ENCODE results near the gene CGB1. TPM values are rescaled to one million over a fixed set of nuclear protein-coding genes. Genes with fewer than 3 reads are reported as not detected.
A peak's percentile ranks its signal among the peaks of the same experiment; 100 is the strongest.
"Not testable (repeated sequence)": the region's sequence is repeated elsewhere in the genome, so short reads cannot be mapped to it uniquely, and the experiment has no call there.

Gene CGB1
- total RNA-seq, 1 donor from 2014 or later = not detected

DNA sequence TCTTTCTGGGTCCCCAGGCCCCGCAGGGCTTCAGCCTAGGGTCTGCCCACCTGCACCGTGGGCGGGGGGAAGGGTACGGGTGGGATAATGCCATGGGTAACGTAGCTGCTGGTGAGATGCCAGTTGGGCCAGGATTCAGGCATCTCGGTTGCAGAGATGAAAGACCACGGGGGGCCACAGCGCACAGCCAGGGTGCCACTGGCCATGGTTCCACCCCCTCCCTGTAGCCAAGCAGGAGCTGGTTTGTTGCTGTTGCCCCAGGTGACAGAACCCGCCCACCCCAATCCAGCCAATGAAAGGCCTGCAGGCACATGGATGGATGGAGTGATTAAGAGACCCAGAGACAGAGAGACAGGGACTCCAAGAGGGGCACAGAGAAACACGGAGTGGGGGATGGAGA is 21.9 kb upstream of the CGB1 start:
- DNase-seq (ENCODE audit: low read depth) = no peak

DNA sequence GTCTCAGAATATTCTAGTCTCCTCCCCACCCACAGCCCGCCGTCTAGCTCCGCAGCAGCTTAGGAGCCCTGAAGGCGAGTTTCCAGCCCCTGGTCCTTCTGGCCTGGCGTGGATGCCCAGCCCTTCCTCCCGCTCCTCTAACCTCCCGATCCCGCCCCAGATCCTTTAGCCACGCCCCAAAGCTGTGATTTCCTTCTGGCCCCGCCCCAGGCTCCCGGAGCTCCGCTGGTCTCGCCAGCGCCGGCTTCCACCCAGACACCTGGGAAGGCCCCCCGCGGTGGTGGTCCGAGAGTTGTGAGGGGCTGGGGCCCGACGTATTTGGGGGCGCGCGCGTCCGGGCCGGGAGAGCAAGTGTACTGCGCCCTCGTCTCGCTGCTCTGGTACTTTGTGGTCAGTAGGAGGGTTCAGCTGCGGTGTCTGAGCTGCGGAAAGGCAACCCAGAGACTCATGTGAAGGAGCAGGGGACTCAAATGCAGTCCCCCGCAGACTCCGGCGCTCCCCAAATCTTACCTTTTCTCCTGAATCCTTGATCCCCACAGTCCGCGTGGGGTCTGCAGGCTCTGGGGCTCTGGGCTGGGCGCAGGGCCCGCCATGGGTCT is 21.0 kb upstream of the CGB1 start, which contains the start of gene CGB7:
TSS of gene CGB7 (minus strand) at position 114 of the 599 bp plus-strand sequence. CDS start 2,374 bp downstream, outside the sequence.
- DNase-seq (ENCODE audit: low read depth) = peak; percentile 71

DNA sequence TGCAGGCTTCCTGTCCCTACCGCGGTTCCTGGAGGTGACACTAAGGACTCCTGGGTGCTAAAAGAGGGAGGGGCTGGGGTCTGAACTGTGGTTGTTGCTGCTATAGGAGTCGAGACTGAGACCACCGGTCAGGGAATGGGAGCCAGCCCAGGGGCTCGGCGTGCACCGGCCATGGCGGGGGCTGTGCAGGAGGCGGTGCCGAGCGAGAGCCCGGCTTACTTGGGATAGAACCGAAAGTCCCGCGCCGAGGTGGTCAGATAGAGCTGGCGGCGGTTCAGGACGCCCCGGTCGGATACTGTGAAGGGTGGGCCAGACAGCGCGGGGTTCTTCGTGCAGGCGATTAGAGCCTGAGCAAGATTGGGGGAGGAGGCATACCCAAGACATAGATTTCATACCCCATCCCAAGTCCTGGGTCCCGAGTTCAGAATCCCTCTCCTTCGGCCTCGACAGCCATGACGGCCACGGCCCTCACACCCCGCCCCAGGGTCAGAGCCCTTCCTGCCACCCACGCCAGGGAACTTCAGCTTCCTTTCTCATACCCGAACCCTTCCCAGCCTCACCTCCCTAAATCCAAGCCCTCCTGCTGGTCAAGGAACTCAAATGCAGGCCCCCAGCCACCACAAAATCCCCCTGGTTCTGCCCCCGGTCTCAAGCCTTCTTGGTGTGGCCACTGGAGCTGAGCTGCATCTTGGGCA is 20.4 kb upstream of the CGB1 start:
- DNase-seq (ENCODE audit: low read depth) = not testable (repeated sequence)

DNA sequence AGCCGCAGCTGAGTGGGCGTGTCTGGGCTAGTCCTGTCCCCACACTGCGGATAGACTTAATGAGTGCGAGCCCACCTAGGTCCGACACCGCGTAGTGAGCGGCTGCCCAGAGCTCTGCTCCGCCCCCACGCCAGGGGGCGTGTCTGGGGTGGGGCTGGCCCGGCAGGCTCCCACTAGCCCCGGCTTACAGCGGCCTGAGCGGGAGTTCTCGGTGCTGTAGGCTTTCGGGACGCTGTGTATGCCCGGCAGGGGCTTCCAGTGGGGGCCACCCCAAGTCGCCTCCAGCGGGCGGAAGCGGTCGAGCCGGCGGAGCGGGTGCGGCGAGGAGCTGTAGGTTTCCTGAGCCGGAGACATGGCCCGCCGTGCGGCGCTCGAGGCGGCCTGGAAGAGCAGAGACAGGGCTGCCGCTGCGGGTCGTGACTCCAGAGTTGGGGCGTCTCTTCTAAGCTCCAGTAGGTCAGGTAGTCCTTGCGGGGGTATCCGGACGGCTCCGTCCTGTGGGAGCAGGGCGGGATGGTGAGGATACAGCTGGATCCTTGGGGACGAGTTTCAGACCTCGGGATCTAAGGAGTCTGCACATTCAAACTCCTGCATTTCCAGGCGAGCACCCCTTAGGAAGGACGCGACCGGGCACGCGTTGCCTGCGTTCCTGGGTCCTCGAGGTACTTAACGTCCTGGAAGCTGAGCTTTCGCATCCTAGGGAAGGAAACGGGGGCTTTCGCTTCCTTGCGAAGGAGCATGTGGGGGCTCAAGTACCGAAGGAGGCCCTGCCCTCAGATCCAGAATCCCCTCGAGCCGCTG is 19.6 kb upstream of the CGB1 start:
- peak; percentile 57 for DNase-seq (ENCODE audit: low read depth)

DNA sequence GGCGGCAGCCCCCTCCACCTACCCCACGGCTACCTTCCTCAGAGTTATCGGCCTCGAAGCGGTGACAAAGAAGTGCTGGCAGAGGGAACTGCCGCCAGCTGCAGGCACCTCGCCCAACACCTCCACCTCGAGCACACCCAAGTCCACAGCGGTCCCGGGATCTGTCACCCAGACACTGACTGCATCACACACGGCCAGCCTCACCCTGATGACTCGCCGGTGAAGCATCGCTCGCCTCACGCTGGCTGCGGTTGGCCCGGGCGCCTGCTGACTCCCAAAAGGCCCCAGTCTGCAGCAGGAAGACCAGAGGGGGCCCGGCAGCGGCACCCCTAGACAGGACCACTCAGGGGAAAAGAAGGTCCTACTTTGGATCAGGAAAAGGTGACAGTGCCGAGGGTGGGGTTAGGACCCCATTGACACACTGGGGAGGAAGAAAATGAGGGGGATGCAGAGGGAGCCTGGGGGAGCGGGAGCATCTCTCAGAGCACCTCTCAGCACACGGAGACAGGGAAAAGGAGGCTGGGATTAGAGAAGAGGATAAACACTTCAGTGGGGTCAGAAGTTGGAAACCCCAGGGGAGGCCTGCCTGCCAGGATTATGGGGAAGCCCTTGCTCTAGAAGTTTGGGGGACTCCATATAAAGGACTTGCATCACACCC is 13.8 kb upstream of the CGB1 start:
- DNase-seq (ENCODE audit: low read depth) = peak; percentile 61

DNA sequence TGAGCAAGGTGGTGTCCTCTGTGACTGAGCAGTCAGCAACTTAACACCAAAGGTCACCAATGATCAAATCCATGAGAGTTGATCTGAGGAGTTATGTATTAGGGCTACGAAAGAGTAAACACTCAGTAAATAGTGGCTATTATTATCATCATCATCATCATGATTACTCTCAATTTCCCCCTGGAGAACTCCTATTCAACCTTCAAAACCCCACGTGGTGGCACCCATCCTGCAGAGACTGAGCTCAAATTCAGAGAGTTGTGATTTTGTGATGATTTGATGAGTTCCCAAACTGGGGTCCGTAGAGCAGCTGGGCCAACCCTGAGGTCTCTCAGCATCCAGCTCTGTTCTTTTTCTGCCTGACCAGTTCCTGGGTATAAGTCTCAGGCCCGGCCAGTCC is 13.1 kb upstream of the CGB1 start:
- DNase-seq (ENCODE audit: low read depth) = not testable (repeated sequence)

DNA sequence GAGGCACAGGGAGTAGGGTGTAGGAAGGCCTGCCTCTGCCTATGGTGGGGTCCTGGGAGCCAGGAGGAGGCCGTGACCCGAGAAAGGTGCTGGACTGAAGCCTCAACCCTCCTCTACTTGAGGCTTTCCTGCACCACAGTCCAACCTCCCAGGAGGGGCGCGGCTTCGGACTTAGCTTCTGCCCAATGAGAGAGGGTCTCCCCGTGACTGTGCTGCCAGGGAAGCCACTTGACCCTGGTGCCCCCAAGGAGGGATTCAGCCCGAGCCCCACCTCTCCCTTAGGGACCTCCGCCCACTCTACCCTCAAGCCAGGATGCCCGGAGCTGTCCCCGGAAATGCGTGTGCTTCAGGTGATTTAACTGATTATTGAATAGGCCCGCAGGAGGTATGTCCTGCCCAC is 12.3 kb upstream of the CGB1 start, which contains the start of gene CGB8:
TSS of gene CGB8 (minus strand) at position 101 of the 400 bp plus-strand sequence. CDS start 372 bp downstream, outside the sequence.
- DNase-seq (ENCODE audit: low read depth) = not testable (repeated sequence)

DNA sequence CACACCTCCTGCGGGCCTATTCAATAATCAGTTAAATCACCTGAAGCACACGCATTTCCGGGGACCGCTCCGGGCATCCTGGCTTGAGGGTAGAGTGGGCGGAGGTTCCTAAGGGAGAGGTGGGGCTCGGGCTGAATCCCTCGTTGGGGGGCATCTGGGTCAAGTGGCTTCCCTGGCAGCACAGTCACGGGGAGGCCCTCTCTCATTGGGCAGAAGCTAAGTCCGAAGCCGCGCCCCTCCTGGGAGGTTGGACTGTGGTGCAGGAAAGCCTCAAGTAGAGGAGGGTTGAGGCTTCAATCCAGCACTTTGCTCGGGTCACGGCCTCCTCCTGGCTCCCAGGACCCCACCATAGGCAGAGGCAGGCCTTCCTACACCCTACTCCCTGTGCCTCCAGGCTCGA is 6.9 kb upstream of the CGB1 start, which contains the start of gene CGB5:
TSS of gene CGB5 (plus strand) at position 301 of the 400 bp plus-strand sequence. CDS start 362 bp downstream, outside the sequence.
- DNase-seq (ENCODE audit: low read depth) = not testable (repeated sequence)

DNA sequence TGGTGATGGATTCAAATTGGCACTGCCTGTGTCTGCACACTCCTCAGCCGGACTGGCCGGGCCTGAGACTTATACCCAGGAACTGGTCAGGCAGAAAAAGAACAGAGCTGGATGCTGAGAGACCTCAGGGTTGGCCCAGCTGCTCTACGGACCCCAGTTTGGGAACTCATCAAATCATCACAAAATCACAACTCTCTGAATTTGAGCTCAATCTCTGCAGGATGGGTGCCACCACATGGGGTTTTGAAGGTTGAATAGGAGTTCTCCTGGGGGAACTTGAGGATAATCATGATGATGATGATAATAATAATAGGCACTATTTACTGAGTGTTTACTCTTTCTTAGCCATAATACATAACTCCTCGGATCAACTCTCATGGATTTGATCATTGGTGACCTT is 6.0 kb upstream of the CGB1 start:
- not testable (repeated sequence) for DNase-seq (ENCODE audit: low read depth)

DNA sequence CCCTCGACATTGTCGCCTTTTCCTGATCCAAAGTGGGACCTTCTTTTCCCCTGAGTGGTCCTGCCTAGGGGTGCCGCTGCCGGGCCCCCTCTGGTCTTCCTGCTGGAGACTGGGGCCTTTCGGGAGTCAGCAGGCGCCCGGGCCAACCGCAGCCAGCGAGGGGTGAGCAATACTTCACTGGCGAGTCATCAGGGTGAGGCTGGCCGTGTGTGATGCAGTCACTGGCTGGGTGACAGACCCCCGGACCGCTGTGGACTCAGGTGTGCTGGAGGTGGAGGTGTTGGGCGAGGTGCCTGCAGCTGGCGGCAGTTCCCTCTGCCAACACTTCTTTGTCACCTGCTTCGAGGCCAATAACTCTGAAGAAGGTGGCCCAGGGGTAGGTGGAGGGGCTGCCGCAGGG is 5.5 kb upstream of the CGB1 start:
- no peak for DNase-seq (ENCODE audit: low read depth)

DNA sequence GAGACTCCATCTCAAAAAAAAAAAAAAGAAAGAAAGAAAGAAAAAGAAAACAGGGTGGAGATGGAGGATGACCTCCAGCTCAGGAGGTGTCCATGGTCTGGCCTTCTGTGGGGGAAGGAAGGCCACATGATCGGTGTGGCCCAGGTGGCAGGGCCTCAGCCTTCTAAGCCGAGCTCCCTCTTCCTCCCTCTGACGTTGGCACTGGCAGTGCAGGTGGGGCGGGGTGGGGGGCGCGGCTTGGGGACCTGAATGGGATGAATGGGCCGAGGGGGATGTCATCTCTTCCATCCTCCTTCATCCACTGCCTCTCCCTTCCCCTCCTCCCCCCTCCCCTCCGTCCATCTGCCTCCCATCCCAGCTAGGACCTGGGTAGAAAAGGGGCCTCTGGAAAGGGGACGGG is 3.0 kb upstream of the CGB1 start:
- DNase-seq (ENCODE audit: low read depth) = not testable (repeated sequence)

DNA sequence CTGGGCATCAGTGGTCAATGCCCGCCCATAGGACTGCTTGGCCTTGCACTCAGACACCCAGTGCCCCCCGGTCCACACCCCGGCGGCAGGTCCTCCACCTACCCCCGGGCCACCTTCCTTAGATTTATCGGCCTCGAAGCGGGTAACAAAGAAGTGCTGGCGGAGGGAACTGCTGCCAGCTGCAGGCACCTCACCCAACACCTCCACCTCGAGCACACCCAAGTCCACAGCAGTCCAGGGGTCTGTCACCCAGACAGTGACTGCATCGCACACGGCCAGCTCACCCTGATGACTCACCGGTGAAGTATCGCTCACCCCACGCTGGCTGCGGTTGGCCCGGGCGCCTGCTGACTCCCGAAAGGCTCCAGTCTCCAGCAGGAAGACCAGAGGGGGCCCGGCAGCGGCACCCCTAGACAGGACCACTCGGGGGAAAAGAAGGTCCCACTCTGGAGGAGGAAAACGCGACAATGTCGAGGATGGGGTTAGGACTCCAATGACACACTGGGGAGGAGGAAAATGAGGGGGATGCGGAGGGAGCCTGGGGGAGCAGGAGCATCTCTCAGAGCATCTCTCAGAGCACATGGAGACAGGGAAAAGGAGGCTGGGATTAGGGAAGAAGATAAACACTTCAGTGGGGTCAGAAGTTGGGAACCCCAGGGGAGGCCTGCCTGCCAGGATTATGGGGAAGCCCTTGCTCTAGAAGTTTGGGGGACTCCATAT is 2.0 kb upstream of the CGB1 start:
- peak; percentile 59 for DNase-seq (ENCODE audit: low read depth)

DNA sequence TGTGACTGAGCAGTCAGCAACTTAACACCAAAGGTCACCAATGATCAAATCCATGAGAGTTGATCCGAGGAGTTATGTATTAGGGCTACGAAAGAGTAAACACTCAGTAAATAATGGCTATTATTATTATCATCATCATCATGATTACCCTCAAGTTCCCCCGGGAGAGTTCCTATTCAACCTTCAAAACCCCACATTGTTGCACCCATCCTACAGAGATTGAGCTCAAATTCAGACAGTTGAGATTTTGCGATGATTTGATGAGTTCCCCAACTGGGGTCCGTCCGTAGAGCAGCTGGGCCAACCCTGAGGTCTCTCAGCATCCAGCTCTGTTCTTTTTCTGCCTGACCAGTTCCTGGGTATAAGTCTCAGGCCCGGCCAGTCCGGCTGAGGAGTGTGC is 1.4 kb upstream of the CGB1 start:
- DNase-seq (ENCODE audit: low read depth) = not testable (repeated sequence)

DNA sequence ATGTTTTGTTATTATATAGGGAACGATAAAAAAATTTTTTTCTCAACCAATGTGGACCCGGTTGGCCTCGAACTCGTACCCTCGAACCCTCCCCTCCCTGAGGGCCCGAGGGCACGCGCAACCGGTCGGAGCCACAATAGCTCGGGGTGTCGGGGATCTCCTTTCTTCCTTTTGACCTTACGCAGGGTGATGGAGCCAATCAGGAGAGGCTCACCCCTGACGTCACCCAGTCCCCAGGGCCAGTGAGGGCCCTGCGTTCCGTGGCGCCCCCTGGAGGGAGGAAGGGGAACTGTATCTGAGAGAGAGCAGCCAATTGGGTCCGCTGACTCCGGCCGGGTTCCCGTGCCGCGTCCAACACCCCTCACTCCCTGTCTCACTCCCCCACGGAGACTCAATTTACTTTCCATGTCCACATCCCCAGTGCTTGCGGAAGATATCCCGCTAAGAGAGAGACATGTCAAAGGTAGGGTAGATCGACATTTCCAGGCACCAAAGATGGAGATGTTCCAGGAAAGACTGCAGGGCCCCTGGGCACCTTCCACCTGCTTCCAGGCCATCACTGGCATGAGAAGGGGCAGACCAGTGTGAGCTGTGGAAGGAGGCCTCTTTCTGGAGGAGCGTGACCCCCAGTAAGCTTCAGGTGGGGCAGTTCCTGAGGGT is 4.9 kb downstream of the CGB1 start, which contains the start of gene CGB2:
TSS of gene CGB2 (plus strand) at position 249 of the 660 bp plus-strand sequence. CDS start at position 455, 206 bp downstream.
- DNase-seq (ENCODE audit: low read depth) = not testable (repeated sequence)

DNA sequence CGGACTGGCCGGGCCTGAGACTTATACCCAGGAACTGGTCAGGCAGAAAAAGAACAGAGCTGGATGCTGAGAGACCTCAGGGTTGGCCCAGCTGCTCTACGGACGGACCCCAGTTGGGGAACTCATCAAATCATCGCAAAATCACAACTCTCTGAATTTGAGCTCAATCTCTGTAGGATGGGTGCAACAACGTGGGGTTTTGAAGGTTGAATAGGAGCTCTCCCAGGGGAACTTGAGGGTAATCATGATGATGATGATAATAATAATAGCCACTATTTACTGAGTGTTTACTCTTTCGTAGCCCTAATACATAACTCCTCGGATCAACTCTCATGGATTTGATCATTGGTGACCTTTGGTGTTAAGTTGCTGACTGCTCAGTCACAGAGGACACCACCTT is 6.4 kb downstream of the CGB1 start:
- DNase-seq (ENCODE audit: low read depth) = not testable (repeated sequence)

DNA sequence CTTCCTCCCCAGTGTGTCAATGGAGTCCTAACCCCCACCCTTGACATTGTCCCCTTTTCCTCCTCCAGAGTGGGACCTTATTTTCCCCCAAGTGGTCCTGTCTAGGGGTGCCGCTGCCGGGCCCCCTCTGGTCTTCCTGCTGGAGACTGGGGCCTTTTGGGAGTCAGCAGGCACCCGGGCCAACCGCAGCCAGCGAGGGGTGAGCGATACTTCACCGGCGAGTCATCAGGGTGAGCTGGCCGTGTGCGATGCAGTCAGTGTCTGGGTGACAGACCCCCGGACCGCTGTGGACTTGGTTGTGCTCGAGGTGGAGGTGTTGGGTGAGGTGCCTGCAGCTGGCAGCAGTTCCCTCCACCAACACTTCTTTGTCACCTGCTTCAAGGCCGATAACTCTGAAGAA is 6.9 kb downstream of the CGB1 start:
- not testable (repeated sequence) for DNase-seq (ENCODE audit: low read depth)

DNA sequence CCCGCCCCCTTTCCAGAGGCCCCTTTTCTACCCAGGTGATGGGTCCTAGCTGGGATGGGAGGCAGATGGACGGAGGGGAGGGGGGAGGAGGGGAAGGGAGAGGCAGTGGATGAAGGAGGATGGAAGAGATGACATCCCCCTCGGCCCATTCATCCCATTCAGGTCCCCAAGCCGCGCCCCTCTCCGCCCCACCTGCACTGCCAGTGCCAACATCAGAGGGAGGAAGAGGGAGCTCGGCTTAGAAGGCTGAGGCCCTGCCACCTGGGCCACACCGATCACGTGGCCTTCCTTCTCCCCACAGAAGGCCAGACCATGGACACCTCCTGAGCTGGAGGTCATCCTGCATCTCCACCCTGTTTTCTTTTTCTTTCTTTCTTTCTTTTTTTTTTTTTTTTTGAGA is 8.0 kb downstream of the CGB1 start:
- DNase-seq (ENCODE audit: low read depth) = not testable (repeated sequence)

DNA sequence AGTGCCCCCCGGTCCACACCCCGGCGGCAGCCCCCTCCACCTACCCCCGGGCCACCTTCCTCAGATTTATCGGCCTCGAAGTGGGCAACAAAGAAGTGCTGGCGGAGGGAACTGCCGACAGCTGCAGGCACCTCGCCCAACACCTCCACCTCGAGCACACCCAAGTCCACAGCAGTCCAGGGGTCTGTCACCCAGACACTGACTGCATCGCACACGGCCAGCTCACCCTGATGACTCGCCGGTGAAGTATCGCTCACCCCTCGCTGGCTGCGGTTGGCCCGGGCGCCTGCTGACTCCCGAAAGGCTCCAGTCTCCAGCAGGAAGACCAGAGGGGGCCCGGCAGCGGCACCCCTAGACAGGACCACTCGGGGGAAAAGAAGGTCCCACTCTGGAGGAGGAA is 11.1 kb downstream of the CGB1 start:
- DNase-seq (ENCODE audit: low read depth) = not testable (repeated sequence)

DNA sequence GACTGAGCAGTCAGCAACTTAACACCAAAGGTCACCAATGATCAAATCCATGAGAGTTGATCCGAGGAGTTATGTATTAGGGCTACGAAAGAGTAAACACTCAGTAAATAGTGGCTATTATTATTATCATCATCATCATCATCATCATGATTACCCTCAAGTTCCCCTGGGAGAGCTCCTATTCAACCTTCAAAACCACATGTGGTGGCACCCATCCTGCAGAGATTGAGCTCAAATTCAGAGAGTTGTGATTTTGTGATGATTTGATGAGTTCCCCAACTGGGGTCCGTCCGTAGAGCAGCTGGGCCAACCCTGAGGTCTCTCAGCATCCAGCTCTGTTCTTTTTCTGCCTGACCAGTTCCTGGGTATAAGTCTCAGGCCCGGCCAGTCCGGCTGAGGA is 11.6 kb downstream of the CGB1 start:
- DNase-seq (ENCODE audit: low read depth) = not testable (repeated sequence)

DNA sequence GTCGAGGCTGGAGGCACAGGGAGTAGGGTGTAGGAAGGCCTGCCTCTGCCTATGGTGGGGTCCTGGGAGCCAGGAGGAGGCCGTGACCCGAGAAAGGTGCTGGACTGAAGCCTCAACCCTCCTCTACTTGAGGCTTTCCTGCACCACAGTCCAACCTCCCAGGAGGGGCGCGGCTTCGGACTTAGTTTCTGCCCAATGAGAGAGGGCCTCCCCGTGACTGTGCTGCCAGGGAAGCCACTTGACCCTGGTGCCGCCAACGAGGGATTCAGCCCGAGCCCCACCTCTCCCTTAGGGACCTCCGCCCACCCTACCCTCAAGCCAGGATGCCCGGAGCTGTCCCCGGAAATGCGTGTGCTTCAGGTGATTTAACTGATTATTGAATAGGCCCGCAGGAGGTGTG is 12.5 kb downstream of the CGB1 start, which contains the start of gene CGB3:
TSS of gene CGB3 (minus strand) at position 101 of the 400 bp plus-strand sequence. CDS start 362 bp downstream, outside the sequence.
- not testable (repeated sequence) for DNase-seq (ENCODE audit: low read depth)
